SK-N-MC (cell line): ENCODE measurements around the gene TMEM175.

ENCODE experiments used
- EZH2 ChIP-seq: fragments of 200-600 bp; sonication (generic); IDR thresholded peaks from one replicate; pipeline ENCODE4 v1.6.1; 2017; ENCODE audit warnings: antibody characterized with exemption
- FOXP2 ChIP-seq: optimal IDR thresholded peaks from 2 replicates; pipeline ENCODE3; 2011; ENCODE audit warnings: mild to moderate bottlenecking, moderate library complexity; ENCODE audit not compliant: insufficient read depth; ENCODE audit errors: extremely low read length, control extremely low read depth
- POLR2AphosphoS5 ChIP-seq: IDR thresholded peaks from 2 replicates; pipeline ENCODE4 v1.6.1; 2012; ENCODE audit warnings: mild to moderate bottlenecking, low read depth, low read length, borderline replicate concordance

GRCh38 chr4:1004557-1005485, 72.6 kb downstream of the TMEM175 start:
- TF ChIP-seq FOXP2 (no peak), EZH2 (no peak), POLR2AphosphoS5 (no peak)
